Testis (tissue), 3 donors: ENCODE results near the gene CETP. TPM values are rescaled to one million over a fixed set of nuclear protein-coding genes. Genes with fewer than 3 reads are reported as not detected.

Source experiments
- DNase-seq: peaks from one replicate; pipeline ENCODE4 v3.0.0-alpha.2; 2019
- H3K27ac ChIP-seq, 2 donors: fragments of 200-600 bp; sonication (generic); one replicate each; pipeline ENCODE4 v1.5.1; 2019
- H3K27me3 ChIP-seq: fragments of 200-600 bp; sonication (generic); one replicate; pipeline ENCODE4 v1.5.1; 2019
- H3K36me3 ChIP-seq: fragments of 200-600 bp; sonication (generic); one replicate; pipeline ENCODE4 v1.5.1; 2017; ENCODE audit warnings: low read depth; ENCODE audit errors: missing control alignments
- H3K4me1 ChIP-seq: fragments of 200-600 bp; sonication (generic); one replicate; pipeline ENCODE4 v1.5.1; 2019
- H3K4me3 ChIP-seq, 2 donors: fragments of 200-600 bp; sonication (generic); one replicate each; pipeline ENCODE4 v1.5.1; 2017 to 2019
- H3K9me3 ChIP-seq: fragments of 200-600 bp; sonication (generic); one replicate; pipeline ENCODE4 v1.5.1; 2017
- POLR2A ChIP-seq: fragments of 450-650 bp; IDR thresholded peaks from one replicate; pipeline ENCODE4 v1.6.1; 2017; ENCODE audit warnings: antibody characterized with exemption, mild to moderate bottlenecking, moderate library complexity
- WGBS, 2 donors: methylation state at CpG; one replicate each; pipeline ENCODE4 v1.1.5; 2018; 5-methylcytosine and 5-hydroxymethylcytosine counted together
- intact Hi-C: fragments of 100-400 bp; cut with DNase I; formaldehyde crosslinking; loops from one replicate; pipeline ENCODE4 v1.15.1; 2023; ENCODE audit warnings: low total_unique reads
- polyA plus RNA-seq: library from polyadenylated mRNA; stranded (reverse); fragments of 350-450 nt; fragmentation: Illumina TruSeq; extraction: RNeasy Lipid Tissue Mini Kit (QIAGEN cat#74804); gene quantifications from one replicate; pipeline ENCODE4 v1.2.3, GENCODE V29; 2014; ENCODE audit warnings: low read depth, low replicate concordance; ENCODE audit not compliant: insufficient read depth
- total RNA-seq, 2 donors: library from RNA; depleted of rRNA; stranded (reverse); fragments of >200 nt; gene quantifications; one replicate each; pipeline ENCODE4 v1.2.3, GENCODE V29; 2016
- TF ChIP-seq, protein P1 (sequence below), 3 experiments: fragments of 450-650 bp in 2 of 3; fragments of 200-600 bp in 1 of 3; sonication (generic) in 1 of 3; IDR thresholded peaks; one replicate each; pipeline ENCODE4 v1.5.1; 2016 to 2019; ENCODE audit warnings: antibody characterized with exemption in 3 of 3, mild to moderate bottlenecking in 2 of 3, moderate library complexity in 1 of 3

Gene CETP
- total and polyA plus RNA-seq, 3 donors from 2014 or later = 0.24 to 0.69 (median 0.50) TPM

DNA sequence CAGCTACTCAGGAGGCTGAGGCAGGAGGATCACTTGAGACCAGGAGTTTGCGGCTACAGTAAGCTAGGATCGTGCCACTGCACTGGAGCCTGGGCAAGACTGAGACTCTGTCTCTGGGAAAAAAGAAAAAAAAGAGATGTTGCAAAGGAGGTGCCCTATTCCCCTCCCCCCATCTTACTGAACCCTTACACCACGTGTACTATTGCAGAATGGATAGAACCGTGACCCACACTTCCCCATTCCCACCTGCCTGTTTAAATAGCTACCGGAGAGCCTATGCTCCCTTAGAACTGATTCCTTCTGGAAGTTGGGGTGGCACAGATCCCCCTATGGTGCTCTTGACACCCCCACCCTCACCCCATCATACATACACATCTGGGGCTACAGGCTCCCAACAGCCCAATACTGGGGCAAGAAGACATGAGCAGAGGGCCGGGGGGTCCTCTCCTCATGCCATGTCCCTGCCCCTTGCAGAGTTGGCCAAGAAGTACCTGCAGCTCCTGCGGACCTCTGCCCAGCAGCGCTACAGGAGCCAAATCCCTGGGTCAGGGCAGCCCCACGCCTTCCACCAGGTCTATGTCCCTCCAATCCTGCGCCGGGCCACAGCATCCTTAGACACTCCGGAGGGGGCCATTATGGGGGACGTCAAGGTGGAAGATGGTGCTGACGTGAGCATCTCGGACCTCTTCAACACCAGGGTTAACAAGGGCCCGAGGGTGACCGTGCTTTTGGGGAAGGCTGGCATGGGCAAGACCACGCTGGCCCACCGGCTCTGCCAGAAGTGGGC lies 63.3 kb downstream of the CETP start:
- TF ChIP-seq POLR2A = no peak
- TF ChIP-seq, protein P1, sequence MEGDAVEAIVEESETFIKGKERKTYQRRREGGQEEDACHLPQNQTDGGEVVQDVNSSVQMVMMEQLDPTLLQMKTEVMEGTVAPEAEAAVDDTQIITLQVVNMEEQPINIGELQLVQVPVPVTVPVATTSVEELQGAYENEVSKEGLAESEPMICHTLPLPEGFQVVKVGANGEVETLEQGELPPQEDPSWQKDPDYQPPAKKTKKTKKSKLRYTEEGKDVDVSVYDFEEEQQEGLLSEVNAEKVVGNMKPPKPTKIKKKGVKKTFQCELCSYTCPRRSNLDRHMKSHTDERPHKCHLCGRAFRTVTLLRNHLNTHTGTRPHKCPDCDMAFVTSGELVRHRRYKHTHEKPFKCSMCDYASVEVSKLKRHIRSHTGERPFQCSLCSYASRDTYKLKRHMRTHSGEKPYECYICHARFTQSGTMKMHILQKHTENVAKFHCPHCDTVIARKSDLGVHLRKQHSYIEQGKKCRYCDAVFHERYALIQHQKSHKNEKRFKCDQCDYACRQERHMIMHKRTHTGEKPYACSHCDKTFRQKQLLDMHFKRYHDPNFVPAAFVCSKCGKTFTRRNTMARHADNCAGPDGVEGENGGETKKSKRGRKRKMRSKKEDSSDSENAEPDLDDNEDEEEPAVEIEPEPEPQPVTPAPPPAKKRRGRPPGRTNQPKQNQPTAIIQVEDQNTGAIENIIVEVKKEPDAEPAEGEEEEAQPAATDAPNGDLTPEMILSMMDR (IDR thresholded peaks at IDR 0.05) = no peak
- intact Hi-C loops = no loop called here
- H3K36me3 ChIP-seq = no peaks in the 10 kb centered on the region
- H3K27me3 ChIP-seq = no peaks in the 10 kb centered on the region
- H3K4me1 ChIP-seq = no peaks in the 10 kb centered on the region
- no peak for DNase-seq
- 91 to 92% methylated on average over 18 to 19 of the region's 19 CpGs for WGBS, 2 donors
- H3K4me3 ChIP-seq = no peak overlapping the region
- H3K9me3 ChIP-seq = no peaks in the 10 kb centered on the region
- H3K27ac ChIP-seq = no peak overlapping the region

DNA sequence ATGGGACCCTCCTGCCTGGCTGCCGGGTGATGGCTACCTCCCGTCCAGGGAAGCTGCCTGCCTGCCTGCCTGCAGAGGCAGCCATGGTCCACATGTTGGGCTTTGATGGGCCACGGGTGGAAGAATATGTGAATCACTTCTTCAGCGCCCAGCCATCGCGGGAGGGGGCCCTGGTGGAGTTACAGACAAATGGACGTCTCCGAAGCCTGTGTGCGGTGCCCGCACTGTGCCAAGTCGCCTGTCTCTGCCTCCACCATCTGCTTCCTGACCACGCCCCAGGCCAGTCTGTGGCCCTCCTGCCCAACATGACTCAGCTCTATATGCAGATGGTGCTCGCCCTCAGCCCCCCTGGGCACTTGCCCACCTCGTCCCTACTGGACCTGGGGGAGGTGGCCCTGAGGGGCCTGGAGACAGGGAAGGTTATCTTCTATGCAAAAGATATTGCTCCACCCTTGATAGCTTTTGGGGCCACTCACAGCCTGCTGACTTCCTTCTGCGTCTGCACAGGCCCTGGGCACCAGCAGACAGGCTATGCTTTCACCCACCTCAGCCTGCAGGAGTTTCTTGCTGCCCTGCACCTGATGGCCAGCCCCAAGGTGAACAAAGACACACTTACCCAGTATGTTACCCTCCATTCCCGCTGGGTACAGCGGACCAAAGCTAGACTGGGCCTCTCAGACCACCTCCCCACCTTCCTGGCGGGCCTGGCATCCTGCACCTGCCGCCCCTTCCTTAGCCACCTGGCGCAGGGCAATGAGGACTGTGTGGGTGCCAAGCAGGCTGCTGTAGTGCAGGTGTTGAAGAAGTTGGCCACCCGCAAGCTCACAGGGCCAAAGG lies 64.4 kb downstream of the CETP start:
- TF ChIP-seq, protein P1 (IDR thresholded peaks at IDR 0.05) = no peak
- TF ChIP-seq POLR2A = no peak
- intact Hi-C loops = no loop called here
- Histone ChIP-seq H3K36me3 (no peaks in the 10 kb centered on the region), H3K9me3 (no peaks in the 10 kb centered on the region), H3K27me3 (no peaks in the 10 kb centered on the region), H3K27ac (no peak overlapping the region), H3K4me3 (no peak overlapping the region), H3K4me1 (no peaks in the 10 kb centered on the region)
- no peak for DNase-seq
- 88 to 90% methylated on average over 11 to 20 of the region's 21 CpGs for WGBS, 2 donors

DNA sequence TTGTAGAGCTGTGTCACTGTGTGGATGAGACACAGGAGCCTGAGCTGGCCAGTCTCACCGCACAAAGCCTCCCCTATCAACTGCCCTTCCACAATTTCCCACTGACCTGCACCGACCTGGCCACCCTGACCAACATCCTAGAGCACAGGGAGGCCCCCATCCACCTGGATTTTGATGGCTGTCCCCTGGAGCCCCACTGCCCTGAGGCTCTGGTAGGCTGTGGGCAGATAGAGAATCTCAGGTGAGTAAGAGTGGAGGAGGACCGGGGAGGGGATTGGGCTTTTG lies 65.0 kb downstream of the CETP start:
- H3K27me3 ChIP-seq = no peaks in the 10 kb centered on the region
- no peak for TF ChIP-seq POLR2A
- TF ChIP-seq, protein P1 (IDR thresholded peaks at IDR 0.05) = no peak
- no peak overlapping the region for H3K27ac ChIP-seq
- no peak for DNase-seq
- H3K4me3 ChIP-seq = no peak overlapping the region
- H3K4me1 ChIP-seq = no peaks in the 10 kb centered on the region
- 86 to 94% methylated on average over 3 of the region's 3 CpGs for WGBS, 2 donors
- no peaks in the 10 kb centered on the region for H3K9me3 ChIP-seq
- intact Hi-C loops = no loop called here
- H3K36me3 ChIP-seq = no peaks in the 10 kb centered on the region

DNA sequence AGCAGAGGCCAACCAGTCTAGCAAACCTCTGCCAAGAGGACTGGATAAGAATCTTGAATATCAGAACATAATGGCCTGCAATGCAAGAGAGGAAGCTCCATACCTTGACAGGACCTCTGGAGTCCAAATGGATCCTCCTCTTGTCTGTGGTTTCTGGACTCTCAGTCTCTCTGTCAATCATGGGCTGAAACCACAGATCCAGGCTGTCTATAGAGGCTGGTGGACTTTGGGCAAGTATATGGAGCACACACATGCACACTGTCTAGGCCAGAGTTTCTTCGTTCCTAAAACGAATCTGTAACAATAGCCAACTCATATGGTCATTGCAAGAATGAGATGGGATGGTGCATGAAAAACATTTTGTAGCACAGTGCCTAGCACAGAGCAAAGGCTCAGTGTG lies 65.3 kb downstream of the CETP start:
- no peak for DNase-seq
- no peak for TF ChIP-seq POLR2A
- TF ChIP-seq, protein P1 (IDR thresholded peaks at IDR 0.05) = no peak
- Histone ChIP-seq H3K36me3 (no peaks in the 10 kb centered on the region), H3K27me3 (no peaks in the 10 kb centered on the region), H3K4me3 (no peak overlapping the region), H3K27ac (no peak overlapping the region), H3K9me3 (no peaks in the 10 kb centered on the region), H3K4me1 (no peaks in the 10 kb centered on the region)
- WGBS, 2 donors = 89 to 100% methylated on average over 2 of the region's 2 CpGs
- intact Hi-C loops = no loop called here
